ENCODE results near the gene DNASE1L3. TPM values are rescaled to one million over a fixed set of nuclear protein-coding genes. Genes with fewer than 3 reads are reported as not detected.

The DNASE1L3 gene
- total RNA-seq, 1 experiment from 2014 or later: 0.27 TPM

GRCh38 chr3:58164906-58165821 is 45.6 kb downstream of the DNASE1L3 start:
- CTCF ChIA-PET: interaction anchor here (0.8 to 2.6 kb wide), 13 partner anchors 9 to 251 kb away, joined by 3 to 11 read pairs (median 4); partner anchors contain the start of genes HTD2 and RPP14
- Mint-ChIP-seq H3K27ac (ENCODE audit: unreplicated experiment) (peak overlapping the region; percentile 91), H3K4me1 (ENCODE audit: low read depth, unreplicated experiment) (peaks cover 52% of the 10 kb centered on the region), H3K9me3 (ENCODE audit: unreplicated experiment) (no peaks in the 10 kb centered on the region), H3K27me3 (ENCODE audit: insufficient read depth, unreplicated experiment) (no peaks in the 10 kb centered on the region), H3K4me3 (ENCODE audit: unreplicated experiment) (peak overlapping the region; percentile 46), H3K36me3 (ENCODE audit: insufficient read depth, unreplicated experiment) (peaks cover 98% of the 10 kb centered on the region)
- H3K4me1 ChIP-seq: peaks cover 61% of the 10 kb centered on the region
- intact Hi-C loops (cut with micrococcal nuclease; ENCODE audit: unreplicated experiment): loop anchor here (1.0 to 5.0 kb wide), 3 partner anchors 10 to 203 kb away; no protein-coding TSS in a partner anchor
- no peak for TF ChIP-seq CTCF (IDR thresholded peaks at IDR 0.05; ENCODE audit: insufficient read depth in 1 of 2, low read depth in 1 of 2, low read length in 1 of 2, severe bottlenecking in 1 of 2, unreplicated experiment in 1 of 2)
- no peak overlapping the region for H3K4me3 ChIP-seq (ENCODE audit: low read depth, low read length)
- H3K9me3 ChIP-seq: no peaks in the 10 kb centered on the region
- no peaks in the 10 kb centered on the region for H3K27me3 ChIP-seq (replicated peaks; ENCODE audit: control insufficient read depth, insufficient read depth, low read length)
- POLR2A ChIA-PET: interaction anchor here (0.6 kb wide), 1 partner anchor 52 kb away, joined by 3 read pairs; no protein-coding TSS in a partner anchor
- DNase-seq: peak; percentile 70 to 75
- TSS peak; percentile 24 for BruUV-seq (replicated peaks)
- peaks cover 9% of the 10 kb centered on the region for H3K36me3 ChIP-seq (ENCODE audit: control insufficient read depth, insufficient read depth, low read length)

- Mint-ChIP-seq H3K36me3 (ENCODE audit: insufficient read depth, unreplicated experiment) (peaks cover 98% of the 10 kb centered on the region), H3K27ac (ENCODE audit: unreplicated experiment) (peak overlapping the region; percentile 67), H3K9me3 (ENCODE audit: unreplicated experiment) (no peaks in the 10 kb centered on the region), H3K4me1 (ENCODE audit: low read depth, unreplicated experiment) (peaks cover 47% of the 10 kb centered on the region), H3K27me3 (ENCODE audit: insufficient read depth, unreplicated experiment) (no peaks in the 10 kb centered on the region), H3K4me3 (ENCODE audit: unreplicated experiment) (peak overlapping the region; percentile 46)
- Histone ChIP-seq H3K4me1 (peaks cover 61% of the 10 kb centered on the region), H3K9me3 (no peaks in the 10 kb centered on the region), H3K4me3 (ENCODE audit: low read depth, low read length) (no peak overlapping the region), H3K27me3 (replicated peaks; ENCODE audit: control insufficient read depth, insufficient read depth, low read length) (no peaks in the 10 kb centered on the region), H3K36me3 (ENCODE audit: control insufficient read depth, insufficient read depth, low read length) (peaks cover 9% of the 10 kb centered on the region)
- BruUV-seq (replicated peaks): no TSS peak
- POLR2A ChIA-PET: no interaction called here
- CTCF ChIA-PET: interaction anchor here (1.2 to 1.6 kb wide), 6 partner anchors 10 to 141 kb away, joined by 3 to 11 read pairs (median 5); partner anchors contain the start of genes HTD2 and RPP14
- intact Hi-C loops (cut with micrococcal nuclease; ENCODE audit: unreplicated experiment): no loop called here
- no peak for TF ChIP-seq CTCF (IDR thresholded peaks at IDR 0.05; ENCODE audit: insufficient read depth in 1 of 2, low read depth in 1 of 2, low read length in 1 of 2, severe bottlenecking in 1 of 2, unreplicated experiment in 1 of 2)
- DNase-seq: no peak
These were observed 46.4 kb downstream of the DNASE1L3 start for GRCh38 chr3:58164199-58164879.

GRCh38 chr3:58163234-58163633 is 47.5 kb downstream of the DNASE1L3 start:
- Histone ChIP-seq H3K27me3 (replicated peaks; ENCODE audit: control insufficient read depth, insufficient read depth, low read length) (no peaks in the 10 kb centered on the region), H3K9me3 (no peaks in the 10 kb centered on the region), H3K36me3 (ENCODE audit: control insufficient read depth, insufficient read depth, low read length) (peaks cover 12% of the 10 kb centered on the region), H3K4me1 (peaks cover 61% of the 10 kb centered on the region), H3K4me3 (ENCODE audit: low read depth, low read length) (no peak overlapping the region)
- no TSS peak for BruUV-seq (replicated peaks)
- Mint-ChIP-seq H3K27me3 (ENCODE audit: insufficient read depth, unreplicated experiment) (no peaks in the 10 kb centered on the region), H3K36me3 (ENCODE audit: insufficient read depth, unreplicated experiment) (peaks cover 98% of the 10 kb centered on the region), H3K27ac (ENCODE audit: unreplicated experiment) (peak overlapping the region; percentile 67), H3K9me3 (ENCODE audit: unreplicated experiment) (no peaks in the 10 kb centered on the region), H3K4me1 (ENCODE audit: low read depth, unreplicated experiment) (peaks cover 47% of the 10 kb centered on the region), H3K4me3 (ENCODE audit: unreplicated experiment) (no peak overlapping the region)
- ChIA-PET CTCF (no interaction called here), POLR2A (no interaction called here)
- DNase-seq: no peak
- intact Hi-C loops (cut with micrococcal nuclease; ENCODE audit: unreplicated experiment): no loop called here
- TF ChIP-seq CTCF (IDR thresholded peaks at IDR 0.05; ENCODE audit: insufficient read depth in 1 of 2, low read depth in 1 of 2, low read length in 1 of 2, severe bottlenecking in 1 of 2, unreplicated experiment in 1 of 2): no peak
